ENCODE measurements around the gene GLS2. TPM values are rescaled to one million over a fixed set of nuclear protein-coding genes. Genes with fewer than 3 reads are reported as not detected.
A peak's percentile ranks its signal among the peaks of the same experiment; 100 is the strongest.

GLS2 gene
- total RNA-seq, 1 donor from 2014 or later: 0.49 TPM

DNA sequence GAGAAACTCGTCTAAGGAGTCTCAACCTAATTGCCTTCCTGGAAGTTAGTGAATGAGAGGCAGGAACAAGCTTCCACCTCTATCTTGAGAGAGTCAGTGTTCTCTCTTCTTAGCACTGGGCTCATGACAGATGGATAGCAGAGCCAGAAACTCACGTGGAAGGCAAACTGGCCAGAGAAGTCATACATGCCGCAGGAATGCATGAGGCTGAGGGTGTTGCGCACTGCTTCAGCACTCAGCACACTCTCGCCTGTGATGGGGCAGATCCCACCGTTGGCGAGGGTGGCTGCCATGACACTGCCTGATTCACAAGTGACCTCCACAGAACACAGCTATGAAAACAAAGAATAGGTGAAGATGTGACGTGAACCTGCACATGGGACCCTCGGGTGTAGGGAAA, 13.6 kb downstream of the GLS2 start:
- Histone ChIP-seq H3K9me3 (replicated peaks) (no peaks in the 10 kb centered on the region), H3K4me1 (peaks cover 18% of the 10 kb centered on the region), H3K27ac (replicated peaks) (peak overlapping the region; percentile 67), H3K4me3 (no peak overlapping the region), H3K36me3 (no peaks in the 10 kb centered on the region), H3K27me3 (ENCODE audit: low read depth) (no peaks in the 10 kb centered on the region)
- TF ChIP-seq, protein P1, sequence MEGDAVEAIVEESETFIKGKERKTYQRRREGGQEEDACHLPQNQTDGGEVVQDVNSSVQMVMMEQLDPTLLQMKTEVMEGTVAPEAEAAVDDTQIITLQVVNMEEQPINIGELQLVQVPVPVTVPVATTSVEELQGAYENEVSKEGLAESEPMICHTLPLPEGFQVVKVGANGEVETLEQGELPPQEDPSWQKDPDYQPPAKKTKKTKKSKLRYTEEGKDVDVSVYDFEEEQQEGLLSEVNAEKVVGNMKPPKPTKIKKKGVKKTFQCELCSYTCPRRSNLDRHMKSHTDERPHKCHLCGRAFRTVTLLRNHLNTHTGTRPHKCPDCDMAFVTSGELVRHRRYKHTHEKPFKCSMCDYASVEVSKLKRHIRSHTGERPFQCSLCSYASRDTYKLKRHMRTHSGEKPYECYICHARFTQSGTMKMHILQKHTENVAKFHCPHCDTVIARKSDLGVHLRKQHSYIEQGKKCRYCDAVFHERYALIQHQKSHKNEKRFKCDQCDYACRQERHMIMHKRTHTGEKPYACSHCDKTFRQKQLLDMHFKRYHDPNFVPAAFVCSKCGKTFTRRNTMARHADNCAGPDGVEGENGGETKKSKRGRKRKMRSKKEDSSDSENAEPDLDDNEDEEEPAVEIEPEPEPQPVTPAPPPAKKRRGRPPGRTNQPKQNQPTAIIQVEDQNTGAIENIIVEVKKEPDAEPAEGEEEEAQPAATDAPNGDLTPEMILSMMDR (IDR thresholded peaks at IDR 0.05; ENCODE audit: borderline replicate concordance): no peak
- intact Hi-C loops (cut with micrococcal nuclease): no loop called here
- DNase-seq: peak; percentile 40

DNA sequence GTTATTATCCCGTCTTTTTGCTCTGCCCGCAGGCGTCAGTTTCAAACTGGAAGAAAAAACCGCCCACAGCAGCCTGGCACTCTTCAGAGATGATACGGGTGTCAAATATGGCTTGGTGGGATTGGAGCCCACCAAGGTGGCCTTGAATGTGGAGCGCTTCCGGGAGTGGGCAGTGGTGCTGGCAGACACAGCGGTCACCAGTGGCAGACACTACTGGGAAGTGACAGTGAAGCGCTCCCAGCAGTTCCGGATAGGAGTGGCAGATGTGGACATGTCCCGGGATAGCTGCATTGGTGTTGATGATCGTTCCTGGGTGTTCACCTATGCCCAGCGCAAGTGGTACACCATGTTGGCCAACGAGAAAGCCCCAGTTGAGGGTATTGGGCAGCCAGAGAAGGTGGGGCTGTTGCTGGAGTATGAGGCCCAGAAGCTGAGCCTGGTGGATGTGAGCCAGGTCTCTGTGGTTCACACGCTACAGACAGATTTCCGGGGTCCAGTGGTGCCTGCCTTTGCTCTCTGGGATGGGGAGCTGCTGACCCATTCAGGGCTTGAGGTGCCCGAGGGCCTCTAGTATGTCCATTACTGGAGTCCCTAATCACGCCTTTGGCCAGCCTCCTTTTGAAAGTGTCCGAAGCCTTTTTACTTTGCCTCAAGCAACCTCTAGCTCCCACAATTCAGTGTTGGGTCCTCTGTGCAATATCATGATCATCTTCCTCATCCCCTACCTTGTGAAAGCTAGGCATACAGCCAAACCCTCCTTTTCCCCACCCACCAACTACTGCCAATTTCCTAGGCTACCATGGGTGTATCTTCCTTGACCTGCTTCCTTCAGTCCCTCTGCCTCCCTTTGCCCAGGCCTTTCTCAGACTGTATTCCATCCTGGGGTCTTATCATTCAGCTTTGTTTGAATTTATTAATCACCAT, 18.7 kb downstream of the GLS2 start:
- Histone ChIP-seq H3K4me1 (peaks cover 26% of the 10 kb centered on the region), H3K27ac (replicated peaks) (peak overlapping the region; percentile 92), H3K27me3 (ENCODE audit: low read depth) (no peaks in the 10 kb centered on the region), H3K9me3 (replicated peaks) (no peaks in the 10 kb centered on the region), H3K4me3 (peak overlapping the region; percentile 85), H3K36me3 (no peaks in the 10 kb centered on the region)
- DNase-seq: no peak
- intact Hi-C loops (cut with micrococcal nuclease): loop anchor here (10.0 kb wide), 1 partner anchor 114 kb away; no protein-coding TSS in a partner anchor
- TF ChIP-seq, protein P1 (IDR thresholded peaks at IDR 0.05; ENCODE audit: borderline replicate concordance): no peak

DNA sequence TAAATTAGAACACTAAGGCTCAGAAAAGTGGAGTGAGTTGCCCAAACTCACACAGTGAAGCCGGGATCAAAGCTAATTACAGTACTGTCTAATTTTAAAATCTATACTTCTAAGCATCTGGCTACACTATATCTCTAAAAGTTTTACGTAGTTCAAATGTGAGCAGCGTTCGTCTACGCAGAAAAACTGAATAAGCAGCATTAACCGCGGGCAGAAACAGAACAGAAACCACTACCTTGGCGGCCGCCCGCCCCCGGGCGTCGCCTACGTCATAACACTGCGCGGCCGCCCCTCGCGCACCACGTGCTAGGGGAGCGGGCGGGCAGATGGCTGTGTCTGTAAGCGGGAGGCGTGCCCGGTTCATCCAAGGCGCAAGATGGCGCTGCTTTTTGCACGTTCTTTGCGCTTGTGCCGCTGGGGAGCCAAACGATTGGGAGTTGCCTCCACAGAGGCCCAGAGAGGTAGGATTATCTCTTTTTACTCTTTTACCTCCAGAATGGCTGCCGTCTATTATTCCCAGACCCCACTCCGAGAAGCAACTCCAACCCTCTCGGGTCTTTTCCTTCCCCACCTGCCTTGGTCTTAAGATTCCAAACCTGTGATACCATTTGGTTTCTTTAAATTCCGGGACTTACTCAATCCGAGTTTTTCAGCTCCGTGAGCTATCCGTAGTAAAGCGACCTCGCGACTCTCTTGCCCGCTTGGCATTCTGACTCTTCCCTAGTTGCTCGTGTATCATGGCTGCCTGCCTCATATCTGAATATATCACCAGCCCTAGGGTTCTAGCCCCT, 19.6 kb downstream of the GLS2 start, which contains the start of gene SPRYD4:
SPRYD4 (plus strand) TSS at position 363 of the 791 bp plus-strand sequence; CDS start at position 377, 14 bp downstream.
- H3K4me3 ChIP-seq: peak within 1 kb of the TSS; percentile 85
- TF ChIP-seq, protein P1 (IDR thresholded peaks at IDR 0.05; ENCODE audit: borderline replicate concordance): peak; percentile 29
- H3K9me3 ChIP-seq (replicated peaks): no peaks in the 10 kb centered on the region
- no peaks in the 10 kb centered on the region for H3K36me3 ChIP-seq
- intact Hi-C loops (cut with micrococcal nuclease): loop anchor here (10.0 kb wide), 1 partner anchor 114 kb away; no protein-coding TSS in a partner anchor
- peak; percentile 93 for DNase-seq
- peaks cover 21% of the 10 kb centered on the region for H3K4me1 ChIP-seq
- peak within 1 kb of the TSS; percentile 92 for H3K27ac ChIP-seq (replicated peaks)
- H3K27me3 ChIP-seq (ENCODE audit: low read depth): no peaks in the 10 kb centered on the region

DNA sequence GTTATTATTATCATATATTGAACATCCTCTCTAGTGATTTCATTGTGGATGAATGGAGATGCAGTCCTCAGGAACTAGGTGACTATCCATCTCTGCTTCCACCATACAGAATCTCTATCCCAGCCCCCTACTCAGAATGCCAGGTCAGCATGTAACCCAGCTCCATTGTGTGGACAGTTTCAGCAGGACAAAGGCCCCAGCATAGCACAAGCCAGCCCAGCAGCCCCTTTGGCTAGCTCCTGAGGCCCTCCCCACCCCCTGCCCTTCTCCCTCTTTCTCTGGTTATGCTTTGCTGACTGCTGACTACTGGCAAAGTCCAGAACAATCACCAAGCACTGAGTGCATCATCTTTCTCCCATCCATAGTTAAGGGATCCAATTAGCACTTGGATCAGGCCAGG, 25.4 kb downstream of the GLS2 start:
- intact Hi-C loops (cut with micrococcal nuclease): loop anchor here (10.0 kb wide), 1 partner anchor 108 kb away; no protein-coding TSS in a partner anchor
- H3K4me3 ChIP-seq: no peak overlapping the region
- no peak for DNase-seq
- H3K27me3 ChIP-seq (ENCODE audit: low read depth): no peaks in the 10 kb centered on the region
- TF ChIP-seq, protein P1 (IDR thresholded peaks at IDR 0.05; ENCODE audit: borderline replicate concordance): no peak
- H3K9me3 ChIP-seq (replicated peaks): no peaks in the 10 kb centered on the region
- H3K4me1 ChIP-seq: no peaks in the 10 kb centered on the region
- no peak overlapping the region for H3K27ac ChIP-seq (replicated peaks)
- H3K36me3 ChIP-seq: no peaks in the 10 kb centered on the region
